Kidney tubule cell (primary cell): Measurements from ENCODE around the gene PADI4.

Source experiments
- DNase-seq: peaks from one replicate; pipeline ENCODE4 v3.0.0-alpha.2; 2018; ENCODE audit warnings: low spot score

The PADI4 gene

GRCh38 chr1:17282836-17283235 is 25.2 kb upstream of the PADI4 start:
- DNase-seq: no peak

- DNase-seq: no peak
Observed at GRCh38 chr1:17286646-17287045, 21.4 kb upstream of the PADI4 start.

- DNase-seq: peak; percentile 70
Observed at GRCh38 chr1:17287130-17287776, 20.7 kb upstream of the PADI4 start.

GRCh38 chr1:17289721-17290120 is 18.3 kb upstream of the PADI4 start:
- DNase-seq: peak; percentile 13

- no peak for DNase-seq
Observed at GRCh38 chr1:17290553-17290952, 17.4 kb upstream of the PADI4 start.

- peak; percentile 17 for DNase-seq
Observed at GRCh38 chr1:17292299-17293160, 15.5 kb upstream of the PADI4 start.

- no peak for DNase-seq
Observed at GRCh38 chr1:17293681-17294425, 14.1 kb upstream of the PADI4 start.

GRCh38 chr1:17295292-17295691 is 12.7 kb upstream of the PADI4 start:
- DNase-seq: no peak

- DNase-seq: no peak
Observed at GRCh38 chr1:17296086-17296485, 11.9 kb upstream of the PADI4 start.

- peak; percentile 40 for DNase-seq
Observed at GRCh38 chr1:17297991-17298390, 10.0 kb upstream of the PADI4 start.

GRCh38 chr1:17301767-17302166 is 6.2 kb upstream of the PADI4 start:
- no peak for DNase-seq

GRCh38 chr1:17304151-17304825 is 3.7 kb upstream of the PADI4 start:
- DNase-seq: no peak

GRCh38 chr1:17304826-17305175 is 3.2 kb upstream of the PADI4 start:
- no peak for DNase-seq

GRCh38 chr1:17305576-17306095 is 2.4 kb upstream of the PADI4 start:
- no peak for DNase-seq

GRCh38 chr1:17306407-17306806 is 1.6 kb upstream of the PADI4 start:
- no peak for DNase-seq

GRCh38 chr1:17306921-17307320 is 1.1 kb upstream of the PADI4 start:
- no peak for DNase-seq

GRCh38 chr1:17307329-17307728 is 668 bp upstream of the PADI4 start:
- DNase-seq: no peak

- no peak for DNase-seq
Observed at GRCh38 chr1:17308593-17308992, 596 bp downstream of the PADI4 start.

GRCh38 chr1:17309426-17310067 is 1.6 kb downstream of the PADI4 start:
- DNase-seq: no peak

GRCh38 chr1:17310068-17310640 is 2.2 kb downstream of the PADI4 start:
- no peak for DNase-seq
